ENCODE results near the gene CCZ1B.
"Not testable (repeated sequence)": the region's sequence is repeated elsewhere in the genome, so short reads cannot be mapped to it uniquely, and the experiment has no call there.

GRCh38 chr7:6845971-6846449 lies 19.9 kb upstream of the CCZ1B start:
- not testable (repeated sequence) for TF ChIP-seq CTCF (IDR thresholded peaks at IDR 0.05; ENCODE audit: low read depth, low read length, missing input control); EGR1 (IDR thresholded peaks at IDR 0.05; ENCODE audit: low read depth in 2 of 2); ATF3 (IDR thresholded peaks at IDR 0.05); RAD21 (IDR thresholded peaks at IDR 0.05); ZBTB33 (IDR thresholded peaks at IDR 0.05); SP1 (IDR thresholded peaks at IDR 0.05); YY1 (IDR thresholded peaks at IDR 0.05)

Measured in liver (tissue), 3 donors.